OCI-LY3 (cell line): ENCODE data around the gene RPH3AL.

ENCODE experiments used
- EZH2phosphoT487 ChIP-seq: fragments of 200-600 bp; shearing (Covaris generic); IDR thresholded peaks from 2 replicates; pipeline ENCODE4 v1.6.1; 2018; ENCODE audit warnings: antibody characterized with exemption, mixed run types, low read depth
- TF ChIP-seq, protein P1 (sequence below): fragments of 200-600, 300-600 bp; sonication (generic); IDR thresholded peaks from 2 replicates; pipeline ENCODE4 v1.5.1; 2014; ENCODE audit warnings: antibody characterized with exemption, low read length, low read depth

DNA sequence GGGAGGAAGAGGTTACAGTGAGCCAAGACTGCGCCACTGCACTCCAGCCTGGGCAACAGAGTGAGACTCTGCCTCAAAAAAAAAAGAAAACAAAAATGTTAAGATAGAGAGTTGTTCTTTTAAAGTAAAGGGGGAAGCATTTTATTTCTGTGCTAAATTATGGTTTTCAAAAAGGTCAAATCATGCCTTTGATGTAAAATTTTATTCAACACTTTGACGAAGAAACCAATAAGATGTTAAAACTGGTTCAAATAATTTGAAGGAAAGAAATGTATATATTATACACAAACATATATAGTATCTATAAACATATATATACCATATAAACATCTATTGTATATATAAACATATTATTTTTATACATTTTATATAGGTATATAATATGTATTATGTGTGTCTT lies 43.4 kb upstream of the RPH3AL start:
- TF ChIP-seq, protein P1, sequence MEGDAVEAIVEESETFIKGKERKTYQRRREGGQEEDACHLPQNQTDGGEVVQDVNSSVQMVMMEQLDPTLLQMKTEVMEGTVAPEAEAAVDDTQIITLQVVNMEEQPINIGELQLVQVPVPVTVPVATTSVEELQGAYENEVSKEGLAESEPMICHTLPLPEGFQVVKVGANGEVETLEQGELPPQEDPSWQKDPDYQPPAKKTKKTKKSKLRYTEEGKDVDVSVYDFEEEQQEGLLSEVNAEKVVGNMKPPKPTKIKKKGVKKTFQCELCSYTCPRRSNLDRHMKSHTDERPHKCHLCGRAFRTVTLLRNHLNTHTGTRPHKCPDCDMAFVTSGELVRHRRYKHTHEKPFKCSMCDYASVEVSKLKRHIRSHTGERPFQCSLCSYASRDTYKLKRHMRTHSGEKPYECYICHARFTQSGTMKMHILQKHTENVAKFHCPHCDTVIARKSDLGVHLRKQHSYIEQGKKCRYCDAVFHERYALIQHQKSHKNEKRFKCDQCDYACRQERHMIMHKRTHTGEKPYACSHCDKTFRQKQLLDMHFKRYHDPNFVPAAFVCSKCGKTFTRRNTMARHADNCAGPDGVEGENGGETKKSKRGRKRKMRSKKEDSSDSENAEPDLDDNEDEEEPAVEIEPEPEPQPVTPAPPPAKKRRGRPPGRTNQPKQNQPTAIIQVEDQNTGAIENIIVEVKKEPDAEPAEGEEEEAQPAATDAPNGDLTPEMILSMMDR = no peak
- TF ChIP-seq EZH2phosphoT487 = no peak
